ENCODE measurements around the gene LDLR. TPM values are rescaled to one million over a fixed set of nuclear protein-coding genes. Genes with fewer than 3 reads are reported as not detected.

LDLR gene
- total RNA-seq, 1 donor from 2014 or later, result 99.2 TPM

- Mint-ChIP-seq H3K4me1 (no peaks in the 10 kb centered on the region), H3K9me3 (no peaks in the 10 kb centered on the region), H3K4me3 (no peak overlapping the region), H3K27me3 (ENCODE audit: low read depth) (no peaks in the 10 kb centered on the region), H3K36me3 (peaks cover 40% of the 10 kb centered on the region), H3K27ac (no peak overlapping the region)
- DNase-seq (ENCODE audit: low spot score in 2 of 2, unreplicated experiment in 2 of 2), result no peak
- TF ChIP-seq CTCF (IDR thresholded peaks at IDR 0.05; ENCODE audit: unreplicated experiment), result no peak
Observed at GRCh38 chr19:11046605-11047354, 42.5 kb upstream of the LDLR start.

DNA sequence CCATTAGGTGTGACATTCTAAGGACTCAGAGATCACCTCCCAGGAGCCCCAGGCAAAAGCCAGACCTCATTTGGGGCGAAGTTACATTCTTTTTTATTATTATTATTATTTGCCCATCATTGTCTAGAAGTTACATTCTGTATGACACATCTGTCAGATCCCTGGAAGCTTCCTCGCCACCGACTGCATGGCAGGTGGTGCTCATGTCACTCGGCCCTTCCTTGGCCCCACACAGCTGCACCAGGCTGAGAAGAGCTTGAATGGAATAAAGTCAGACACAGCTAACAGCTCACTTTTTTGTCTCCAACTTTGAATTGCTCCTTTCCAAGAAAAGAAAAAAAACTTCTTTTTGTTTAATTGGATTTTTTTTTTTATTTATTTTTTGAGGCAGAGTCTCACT, 41.4 kb upstream of the LDLR start:
- TF ChIP-seq CTCF (IDR thresholded peaks at IDR 0.05; ENCODE audit: unreplicated experiment), result no peak
- no peaks in the 10 kb centered on the region for H3K9me3 Mint-ChIP-seq
- H3K27ac Mint-ChIP-seq, result no peak overlapping the region
- no peak for DNase-seq (ENCODE audit: low spot score in 2 of 2, unreplicated experiment in 2 of 2)
- H3K4me3 Mint-ChIP-seq, result no peak overlapping the region
- no peaks in the 10 kb centered on the region for H3K4me1 Mint-ChIP-seq
- no peaks in the 10 kb centered on the region for H3K27me3 Mint-ChIP-seq (ENCODE audit: low read depth)
- peaks cover 34% of the 10 kb centered on the region for H3K36me3 Mint-ChIP-seq

GRCh38 chr19:11050323-11051114, 38.7 kb upstream of the LDLR start:
- H3K27me3 Mint-ChIP-seq (ENCODE audit: low read depth), result no peaks in the 10 kb centered on the region
- no peak for DNase-seq (ENCODE audit: low spot score in 2 of 2, unreplicated experiment in 2 of 2)
- peaks cover 22% of the 10 kb centered on the region for H3K36me3 Mint-ChIP-seq
- no peak for TF ChIP-seq CTCF (IDR thresholded peaks at IDR 0.05; ENCODE audit: unreplicated experiment)
- H3K9me3 Mint-ChIP-seq, result no peaks in the 10 kb centered on the region
- no peak overlapping the region for H3K27ac Mint-ChIP-seq
- no peak overlapping the region for H3K4me3 Mint-ChIP-seq
- no peaks in the 10 kb centered on the region for H3K4me1 Mint-ChIP-seq

DNA sequence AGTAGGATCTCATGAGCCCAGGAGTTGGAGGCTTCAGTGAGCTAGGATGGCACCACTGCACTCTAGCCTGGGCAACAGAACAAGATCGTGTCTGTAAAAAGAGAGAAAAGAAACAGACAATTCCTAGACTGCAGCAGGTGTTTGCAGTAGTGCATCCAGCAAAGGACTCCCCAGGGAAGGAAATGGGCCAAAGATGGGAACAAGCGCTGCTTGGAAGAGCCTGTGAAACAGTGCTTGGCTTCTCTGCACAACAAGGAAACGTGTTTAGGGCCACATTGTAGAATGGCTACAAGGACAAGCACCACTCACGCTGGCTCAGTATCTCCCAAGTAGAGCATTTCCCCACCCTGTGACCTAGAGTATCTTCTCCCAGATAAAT, 35.5 kb upstream of the LDLR start:
- TF ChIP-seq CTCF (IDR thresholded peaks at IDR 0.05; ENCODE audit: unreplicated experiment), result no peak
- Mint-ChIP-seq H3K36me3 (peaks cover 8% of the 10 kb centered on the region), H3K4me1 (no peaks in the 10 kb centered on the region), H3K27ac (no peak overlapping the region), H3K27me3 (ENCODE audit: low read depth) (no peaks in the 10 kb centered on the region), H3K4me3 (no peak overlapping the region), H3K9me3 (no peaks in the 10 kb centered on the region)
- DNase-seq (ENCODE audit: low spot score in 2 of 2, unreplicated experiment in 2 of 2), result no peak

DNA sequence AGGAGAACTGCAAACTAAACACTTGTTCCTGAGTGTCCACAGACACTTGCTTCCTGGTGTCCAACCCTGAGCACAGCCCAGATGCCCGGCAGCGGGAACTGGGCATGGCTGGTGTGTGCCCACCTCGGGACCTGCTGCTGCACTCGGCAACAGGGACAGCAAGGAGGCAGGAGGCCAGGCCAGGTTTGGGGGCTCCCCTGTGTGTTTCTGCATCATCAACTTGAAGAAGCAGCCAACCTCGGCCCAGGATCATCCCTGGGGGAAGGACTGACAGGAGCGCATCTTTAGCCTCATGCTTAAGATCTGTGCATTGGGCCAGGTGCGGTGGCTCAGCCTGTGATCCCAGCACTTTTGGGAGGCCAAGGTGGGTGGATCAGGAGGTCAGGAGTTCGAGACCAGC, 35.1 kb upstream of the LDLR start:
- Mint-ChIP-seq H3K36me3 (peaks cover 8% of the 10 kb centered on the region), H3K4me1 (no peaks in the 10 kb centered on the region), H3K9me3 (no peaks in the 10 kb centered on the region), H3K27ac (no peak overlapping the region), H3K4me3 (no peak overlapping the region), H3K27me3 (ENCODE audit: low read depth) (no peaks in the 10 kb centered on the region)
- no peak for DNase-seq (ENCODE audit: low spot score in 2 of 2, unreplicated experiment in 2 of 2)
- TF ChIP-seq CTCF (IDR thresholded peaks at IDR 0.05; ENCODE audit: unreplicated experiment), result no peak

Data from mesothelial cell of epicardium (in vitro differentiated cells).